HEK293 (cell line): Measurements from ENCODE around the gene COX17.

Source experiments
- KLF9 ChIP-seq: fragments of 450-650 bp; formaldehyde crosslinking; IDR thresholded peaks from 2 replicates; pipeline ENCODE4 v1.5.1; 2016; ENCODE audit warnings: missing biosample characterization, missing genetic modification characterization, low read depth
- SP3 ChIP-seq: fragments of 450-650 bp; formaldehyde crosslinking; IDR thresholded peaks from 2 replicates; pipeline ENCODE4 v1.5.1; 2016; ENCODE audit warnings: missing biosample characterization, missing genetic modification characterization
- ZNF280D ChIP-seq: fragments of 450-650 bp; formaldehyde crosslinking; IDR thresholded peaks from 2 replicates; pipeline ENCODE4 v1.5.1; 2016; ENCODE audit warnings: missing biosample characterization, missing genetic modification characterization
- ZNF398 ChIP-seq: fragments of 450-650 bp; formaldehyde crosslinking; IDR thresholded peaks from 2 replicates; pipeline ENCODE4 v1.5.1; 2017; ENCODE audit warnings: missing biosample characterization, missing genetic modification characterization
- ZNF416 ChIP-seq: fragments of 450-650 bp; formaldehyde crosslinking; IDR thresholded peaks from 2 replicates; pipeline ENCODE4 v1.5.1; 2016; ENCODE audit warnings: missing biosample characterization, missing genetic modification characterization
- ZNF776 ChIP-seq: fragments of 450-650 bp; formaldehyde crosslinking; IDR thresholded peaks from 2 replicates; pipeline ENCODE4 v1.5.0; 2017; ENCODE audit warnings: missing biosample characterization, missing genetic modification characterization, borderline replicate concordance
- TF ChIP-seq, protein P1 (sequence below): fragments of 450-650 bp; formaldehyde crosslinking; IDR thresholded peaks from 2 replicates; pipeline ENCODE4 v1.5.1; 2016; ENCODE audit warnings: missing biosample characterization, missing genetic modification characterization
- TF ChIP-seq, protein P2 (sequence below): fragments of 450-650 bp; formaldehyde crosslinking; IDR thresholded peaks from 2 replicates; pipeline ENCODE4 v1.5.1; 2016; ENCODE audit warnings: missing biosample characterization, missing genetic modification characterization
- TF ChIP-seq, protein P3 (sequence below): fragments of 450-650 bp; formaldehyde crosslinking; IDR thresholded peaks from 2 replicates; pipeline ENCODE4 v1.5.1; 2016; ENCODE audit warnings: missing biosample characterization, missing genetic modification characterization

DNA sequence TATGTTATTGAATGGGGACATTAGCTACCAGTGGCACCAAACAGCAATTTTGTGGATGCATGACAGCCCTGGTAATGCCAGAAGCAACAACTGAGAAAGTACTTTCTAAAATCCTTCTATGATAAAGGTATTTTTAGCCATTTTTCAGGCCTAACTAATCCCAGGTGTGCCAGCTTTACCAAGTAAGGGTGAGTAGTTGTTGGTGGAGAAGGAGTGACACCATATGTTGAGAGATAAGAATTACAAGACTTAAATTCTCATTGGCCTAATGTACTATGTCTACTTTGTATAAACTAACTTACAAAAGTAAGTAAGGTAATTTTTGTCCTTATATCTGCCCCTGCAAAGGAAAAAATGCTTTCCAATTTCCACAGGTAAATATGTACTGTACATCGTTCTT lies 4.1 kb upstream of the COX17 start:
- no peak for TF ChIP-seq ZNF280D (tag by site-specific recombination)
- TF ChIP-seq, protein P1, sequence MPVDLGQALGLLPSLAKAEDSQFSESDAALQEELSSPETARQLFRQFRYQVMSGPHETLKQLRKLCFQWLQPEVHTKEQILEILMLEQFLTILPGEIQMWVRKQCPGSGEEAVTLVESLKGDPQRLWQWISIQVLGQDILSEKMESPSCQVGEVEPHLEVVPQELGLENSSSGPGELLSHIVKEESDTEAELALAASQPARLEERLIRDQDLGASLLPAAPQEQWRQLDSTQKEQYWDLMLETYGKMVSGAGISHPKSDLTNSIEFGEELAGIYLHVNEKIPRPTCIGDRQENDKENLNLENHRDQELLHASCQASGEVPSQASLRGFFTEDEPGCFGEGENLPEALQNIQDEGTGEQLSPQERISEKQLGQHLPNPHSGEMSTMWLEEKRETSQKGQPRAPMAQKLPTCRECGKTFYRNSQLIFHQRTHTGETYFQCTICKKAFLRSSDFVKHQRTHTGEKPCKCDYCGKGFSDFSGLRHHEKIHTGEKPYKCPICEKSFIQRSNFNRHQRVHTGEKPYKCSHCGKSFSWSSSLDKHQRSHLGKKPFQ, result no peak
- no peak for TF ChIP-seq ZNF398
- TF ChIP-seq KLF9 (tag by site-specific recombination), result no peak
- TF ChIP-seq ZNF776 (tag by site-specific recombination), result no peak
- TF ChIP-seq, protein P2, sequence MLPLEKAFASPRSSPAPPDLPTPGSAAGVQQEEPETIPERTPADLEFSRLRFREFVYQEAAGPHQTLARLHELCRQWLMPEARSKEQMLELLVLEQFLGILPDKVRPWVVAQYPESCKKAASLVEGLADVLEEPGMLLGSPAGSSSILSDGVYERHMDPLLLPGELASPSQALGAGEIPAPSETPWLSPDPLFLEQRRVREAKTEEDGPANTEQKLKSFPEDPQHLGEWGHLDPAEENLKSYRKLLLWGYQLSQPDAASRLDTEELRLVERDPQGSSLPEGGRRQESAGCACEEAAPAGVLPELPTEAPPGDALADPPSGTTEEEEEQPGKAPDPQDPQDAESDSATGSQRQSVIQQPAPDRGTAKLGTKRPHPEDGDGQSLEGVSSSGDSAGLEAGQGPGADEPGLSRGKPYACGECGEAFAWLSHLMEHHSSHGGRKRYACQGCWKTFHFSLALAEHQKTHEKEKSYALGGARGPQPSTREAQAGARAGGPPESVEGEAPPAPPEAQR (tag by site-specific recombination), result no peak
- TF ChIP-seq ZNF416 (tag by site-specific recombination), result no peak
- TF ChIP-seq, protein P3, sequence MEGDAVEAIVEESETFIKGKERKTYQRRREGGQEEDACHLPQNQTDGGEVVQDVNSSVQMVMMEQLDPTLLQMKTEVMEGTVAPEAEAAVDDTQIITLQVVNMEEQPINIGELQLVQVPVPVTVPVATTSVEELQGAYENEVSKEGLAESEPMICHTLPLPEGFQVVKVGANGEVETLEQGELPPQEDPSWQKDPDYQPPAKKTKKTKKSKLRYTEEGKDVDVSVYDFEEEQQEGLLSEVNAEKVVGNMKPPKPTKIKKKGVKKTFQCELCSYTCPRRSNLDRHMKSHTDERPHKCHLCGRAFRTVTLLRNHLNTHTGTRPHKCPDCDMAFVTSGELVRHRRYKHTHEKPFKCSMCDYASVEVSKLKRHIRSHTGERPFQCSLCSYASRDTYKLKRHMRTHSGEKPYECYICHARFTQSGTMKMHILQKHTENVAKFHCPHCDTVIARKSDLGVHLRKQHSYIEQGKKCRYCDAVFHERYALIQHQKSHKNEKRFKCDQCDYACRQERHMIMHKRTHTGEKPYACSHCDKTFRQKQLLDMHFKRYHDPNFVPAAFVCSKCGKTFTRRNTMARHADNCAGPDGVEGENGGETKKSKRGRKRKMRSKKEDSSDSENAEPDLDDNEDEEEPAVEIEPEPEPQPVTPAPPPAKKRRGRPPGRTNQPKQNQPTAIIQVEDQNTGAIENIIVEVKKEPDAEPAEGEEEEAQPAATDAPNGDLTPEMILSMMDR (tag by site-specific recombination), result no peak
- no peak for TF ChIP-seq SP3 (tag by site-specific recombination)
